GM18519 (cell line): Measurements from ENCODE around the gene DNAJC8.

Experiments
- ATAC-seq: cut with Tn5 transposase; IDR thresholded peaks from one replicate; pipeline ENCODE4 v1.9.1; 2021; ENCODE audit warnings: mild to moderate bottlenecking, moderate library complexity; ENCODE audit not compliant: unreplicated experiment, low FRiP score

The DNAJC8 gene

GRCh38 chr1:28256197-28256827, 23.5 kb upstream of the DNAJC8 start:
- no peak for ATAC-seq

GRCh38 chr1:28249866-28250295, 17.1 kb upstream of the DNAJC8 start:
- ATAC-seq, result no peak

GRCh38 chr1:28249013-28249865, 16.4 kb upstream of the DNAJC8 start:
- no peak for ATAC-seq

GRCh38 chr1:28248273-28249012, 15.6 kb upstream of the DNAJC8 start:
- no peak for ATAC-seq

- ATAC-seq, result no peak
Measured at GRCh38 chr1:28247612-28248272, 14.9 kb upstream of the DNAJC8 start.

GRCh38 chr1:28246427-28246832, 13.6 kb upstream of the DNAJC8 start:
- ATAC-seq, result no peak

GRCh38 chr1:28244549-28245251, 11.9 kb upstream of the DNAJC8 start:
- no peak for ATAC-seq

GRCh38 chr1:28243685-28244311, 11.0 kb upstream of the DNAJC8 start:
- ATAC-seq, result no peak

- ATAC-seq, result no peak
Measured at GRCh38 chr1:28241638-28242241, 8.9 kb upstream of the DNAJC8 start.

GRCh38 chr1:28240024-28240423, 7.2 kb upstream of the DNAJC8 start:
- no peak for ATAC-seq

- ATAC-seq, result no peak
Measured at GRCh38 chr1:28239004-28239403, 6.2 kb upstream of the DNAJC8 start.

GRCh38 chr1:28236656-28237322, 4.0 kb upstream of the DNAJC8 start:
- ATAC-seq, result no peak

GRCh38 chr1:28235755-28236655, 3.2 kb upstream of the DNAJC8 start, which contains the start of gene ATP5IF1:
Gene ATP5IF1, plus strand, starts transcription at chr1:28236124. Its CDS starts 60 bp downstream, at chr1:28236184.
- peak; percentile 83 for ATAC-seq

- no peak for ATAC-seq
Measured at GRCh38 chr1:28233264-28233606, 406 bp upstream of the DNAJC8 start.

GRCh38 chr1:28229996-28230395, 2.8 kb downstream of the DNAJC8 start:
- no peak for ATAC-seq

GRCh38 chr1:28229089-28229488, 3.7 kb downstream of the DNAJC8 start:
- no peak for ATAC-seq

GRCh38 chr1:28213315-28213714, 19.5 kb downstream of the DNAJC8 start:
- no peak for ATAC-seq

GRCh38 chr1:28209700-28210099, 23.1 kb downstream of the DNAJC8 start:
- ATAC-seq, result no peak
